Esophagus muscularis mucosa (tissue), 4 donors: Measurements from ENCODE around the gene ANKRD34C.

Experiments used
- CTCF ChIP-seq, 3 experiments: fragments of 200-600 bp in 2 of 3; fragments of 450-650 bp in 1 of 3; sonication (generic) in 2 of 3; IDR thresholded peaks; one replicate each; pipeline ENCODE4 v1.5.1; 2017 to 2019; ENCODE audit warnings: antibody characterized with exemption in 3 of 3, mild to moderate bottlenecking in 2 of 3, moderate library complexity in 1 of 3
- EP300 ChIP-seq: sonication (generic); formaldehyde crosslinking; IDR thresholded peaks from one replicate; pipeline ENCODE4 v1.6.1; 2017; ENCODE audit warnings: antibody characterized with exemption
- POLR2A ChIP-seq: fragments of 450-650 bp; IDR thresholded peaks from one replicate; pipeline ENCODE4 v1.6.1; 2017; ENCODE audit warnings: antibody characterized with exemption, moderate library complexity, mild to moderate bottlenecking, low read depth

GRCh38 chr15:79244876-79245275 is 37.6 kb upstream of the ANKRD34C start:
- no peak for TF ChIP-seq CTCF (IDR thresholded peaks at IDR 0.05)
- TF ChIP-seq EP300, result no peak
- no peak for TF ChIP-seq POLR2A
